Small intestine (tissue), 7 donors: ENCODE measurements around the gene RPS6KA3. TPM values are rescaled to one million over a fixed set of nuclear protein-coding genes. Genes with fewer than 3 reads are reported as not detected.
"Not testable (repeated sequence)": the region's sequence is repeated elsewhere in the genome, so short reads cannot be mapped to it uniquely, and the experiment has no call there.

ENCODE experiments used
- DNase-seq, 2 donors: peaks; one replicate each; pipeline versions ENCODE4 v3.0.0 to v3.0.0-alpha.2; 2013
- FAIRE-seq: peaks from 2 replicates; lab custom pipeline; 2012; peaks lifted over from hg19 to GRCh38; lab: Jason Lieb, UNC
- H3K27ac ChIP-seq, 3 donors: one replicate each; pipeline ENCODE4 v1.5.1; 2013; ENCODE audit warnings: low read length in 2 of 3, mild to moderate bottlenecking in 2 of 3, control low read depth in 1 of 3, inconsistent platforms in 1 of 3, low read depth in 1 of 3, moderate library complexity in 1 of 3
- H3K27me3 ChIP-seq, 3 donors: one replicate each; pipeline ENCODE4 v1.6.1; 2013; ENCODE audit warnings: low read length in 3 of 3, inconsistent platforms in 1 of 3; ENCODE audit not compliant: control insufficient read depth in 3 of 3, insufficient read depth in 3 of 3
- H3K36me3 ChIP-seq, 3 donors: one replicate each; pipeline ENCODE4 v1.6.1; 2013; ENCODE audit warnings: low read length in 3 of 3, inconsistent platforms in 1 of 3, low read depth in 1 of 3, mild to moderate bottlenecking in 1 of 3, moderate library complexity in 1 of 3; ENCODE audit not compliant: control insufficient read depth in 3 of 3, insufficient read depth in 2 of 3
- H3K4me1 ChIP-seq, 3 donors: one replicate each; pipeline ENCODE4 v1.6.1; 2013; ENCODE audit warnings: low read length in 2 of 3, inconsistent platforms in 1 of 3, low read depth in 1 of 3, mild to moderate bottlenecking in 1 of 3, moderate library complexity in 1 of 3; ENCODE audit not compliant: control insufficient read depth in 3 of 3, insufficient read depth in 2 of 3
- H3K4me3 ChIP-seq, 3 donors: one replicate each; pipeline ENCODE4 v1.5.1; 2013; ENCODE audit warnings: low read length in 3 of 3, control low read depth in 1 of 3, inconsistent platforms in 1 of 3, low read depth in 1 of 3, mild to moderate bottlenecking in 1 of 3, moderate library complexity in 1 of 3
- H3K9me3 ChIP-seq, 2 donors: one replicate each; pipeline ENCODE4 v1.6.1; 2013; ENCODE audit warnings: low read depth in 1 of 2, low read length in 1 of 2; ENCODE audit not compliant: control insufficient read depth in 2 of 2, insufficient read depth in 1 of 2
- WGBS, 3 donors: extraction: QIAGEN DNeasy Blood & Tissue Kit; methylation state at CpG; one replicate each; pipeline ENCODE4 v1.1.7; 2013; 5-methylcytosine and 5-hydroxymethylcytosine counted together
- polyA plus RNA-seq, 4 donors: library from polyadenylated mRNA; stranded (reverse) in 3 of 4; unstranded in 1 of 4; fragments of 200-250 nt in 3 of 4; fragments of 120-200 nt in 1 of 4; gene quantifications; one replicate each; pipeline versions ENCODE4 v1.2.1 to v1.2.3, GENCODE V29; 2013
- donor health status: healthy with polysubstance abuse.
- donor health status: control.
- donor health status: control.
- donor health status: Bipolar disorder and iron deficiency.
- donor health status: healthy.

Gene RPS6KA3
- polyA plus RNA-seq, 4 donors, result 11.1 to 55.5 (median 16.6) TPM

- Histone ChIP-seq H3K4me1 (no peaks in the 10 kb centered on the region), H3K9me3 (no peaks in the 10 kb centered on the region), H3K36me3 (peaks cover 2 to 28% (median 3%) of the 10 kb centered on the region in 3 donors), H3K4me3 (no peak overlapping the region), H3K27me3 (no peaks in the 10 kb centered on the region), H3K27ac (no peak overlapping the region)
- FAIRE-seq, result no peak
- no peak for DNase-seq
- WGBS, 3 donors, result 85 to 96% (median 91%) methylated on average over 3 of the region's 3 CpGs
These were observed 94.8 kb downstream of the RPS6KA3 start for GRCh38 chrX:20171887-20172286.

GRCh38 chrX:20162516-20162915, 104.2 kb downstream of the RPS6KA3 start:
- not testable (repeated sequence) for H3K4me3 ChIP-seq, FAIRE-seq, H3K27ac ChIP-seq, H3K27me3 ChIP-seq, DNase-seq, H3K9me3 ChIP-seq, H3K4me1 ChIP-seq
- peaks cover 0 to 18% (median 4%) of the 10 kb centered on the region in 3 donors for H3K36me3 ChIP-seq

- 71 to 83% (median 76%) methylated on average over 4 of the region's 4 CpGs for WGBS, 3 donors
- FAIRE-seq, result no peak
- DNase-seq, result no peak
These were observed 106.8 kb downstream of the RPS6KA3 start for GRCh38 chrX:20159797-20160385.

GRCh38 chrX:20151689-20152088, 115.0 kb downstream of the RPS6KA3 start:
- Histone ChIP-seq H3K4me1 (no peaks in the 10 kb centered on the region), H3K27ac (no peak overlapping the region), H3K36me3 (peaks cover 5 to 13% (median 7%) of the 10 kb centered on the region in 3 donors), H3K27me3 (no peaks in the 10 kb centered on the region), H3K4me3 (no peak overlapping the region), H3K9me3 (no peaks in the 10 kb centered on the region)
- DNase-seq (no peak), FAIRE-seq (no peak)
- WGBS, 3 donors, result 84 to 98% (median 97%) methylated on average over 3 of the region's 3 CpGs

More at GRCh38 chrX:20159797-20160385, 106.8 kb downstream of the RPS6KA3 start:
- Histone ChIP-seq H3K27ac (no peak overlapping the region), H3K9me3 (no peaks in the 10 kb centered on the region), H3K4me1 (no peaks in the 10 kb centered on the region), H3K4me3 (no peak overlapping the region), H3K27me3 (no peaks in the 10 kb centered on the region), H3K36me3 (peaks cover 5 to 27% (median 7%) of the 10 kb centered on the region in 3 donors)

GRCh38 chrX:20149326-20149725, 117.4 kb downstream of the RPS6KA3 start:
- 84 to 88% (median 85%) methylated on average over 2 of the region's 2 CpGs for WGBS, 3 donors
- DNase-seq, result no peak

GRCh38 chrX:20147561-20147960, 119.1 kb downstream of the RPS6KA3 start:
- no peak for DNase-seq
- Histone ChIP-seq H3K27ac (no peak overlapping the region), H3K4me1 (no peaks in the 10 kb centered on the region), H3K9me3 (no peaks in the 10 kb centered on the region), H3K4me3 (no peak overlapping the region), H3K36me3 (peaks cover 0 to 3% (median 2%) of the 10 kb centered on the region in 3 donors), H3K27me3 (no peaks in the 10 kb centered on the region)
- 11 to 52% (median 32%) methylated on average over 1 of the region's 1 CpG for WGBS, 3 donors
- no peak for FAIRE-seq

More at GRCh38 chrX:20149326-20149725, 117.4 kb downstream of the RPS6KA3 start:
- H3K9me3 ChIP-seq, result no peaks in the 10 kb centered on the region
- H3K36me3 ChIP-seq, result peaks cover 0 to 3% (median 2%) of the 10 kb centered on the region in 3 donors
- H3K27me3 ChIP-seq, result no peaks in the 10 kb centered on the region
- no peak overlapping the region for H3K4me3 ChIP-seq
- no peak overlapping the region for H3K27ac ChIP-seq
- FAIRE-seq, result no peak
- H3K4me1 ChIP-seq, result no peaks in the 10 kb centered on the region

GRCh38 chrX:20144491-20144890, 122.2 kb downstream of the RPS6KA3 start:
- 70 to 82% (median 78%) methylated on average over 3 of the region's 3 CpGs for WGBS, 3 donors
- FAIRE-seq (no peak), DNase-seq (no peak)
- H3K9me3 ChIP-seq, result no peaks in the 10 kb centered on the region
- H3K27ac ChIP-seq, result no peak overlapping the region
- no peak overlapping the region for H3K4me3 ChIP-seq
- no peaks in the 10 kb centered on the region for H3K36me3 ChIP-seq
- H3K4me1 ChIP-seq, result peaks cover 0 to 2% (median 0%) of the 10 kb centered on the region in 3 donors
- no peaks in the 10 kb centered on the region for H3K27me3 ChIP-seq

- 60 to 86% (median 66%) methylated on average over 2 of the region's 2 CpGs for WGBS, 3 donors
- H3K4me3 ChIP-seq, result no peak overlapping the region
- FAIRE-seq, result no peak
- peaks cover 0 to 2% (median 0%) of the 10 kb centered on the region in 3 donors for H3K36me3 ChIP-seq
- H3K27ac ChIP-seq, result peak overlapping the region in 1 of 3 donors; percentile 38
- no peak for DNase-seq
- no peaks in the 10 kb centered on the region for H3K27me3 ChIP-seq
- H3K9me3 ChIP-seq, result no peaks in the 10 kb centered on the region
- H3K4me1 ChIP-seq, result peaks cover 0 to 8% (median 4%) of the 10 kb centered on the region in 3 donors
These were observed 123.1 kb downstream of the RPS6KA3 start for GRCh38 chrX:20143561-20143960.
